22Rv1 (cell line): Measurements from ENCODE around the gene PRMT2.

ENCODE experiments used
- CTCF ChIP-seq: fragments of 450-650 bp; IDR thresholded peaks from 2 replicates; pipeline ENCODE4 v1.5.1; 2017; ENCODE audit warnings: mild to moderate bottlenecking
- ZFX ChIP-seq: fragments of 450-650 bp; IDR thresholded peaks from 2 replicates; pipeline ENCODE4 v1.6.1; 2017; ENCODE audit warnings: antibody characterized with exemption, borderline replicate concordance

GRCh38 chr21:46616656-46617055, 18.8 kb upstream of the PRMT2 start:
- TF ChIP-seq CTCF = no peak
- TF ChIP-seq ZFX = no peak
